DND-41 (cell line): ENCODE results near the gene ARFGEF3.

Source experiments
- EZH2 ChIP-seq: IDR thresholded peaks from 3 replicates; pipeline ENCODE4 v1.6.1; 2012; ENCODE audit warnings: borderline replicate concordance, low read depth, mild to moderate bottlenecking, moderate library complexity, low read length, inconsistent platforms; ENCODE audit not compliant: severe bottlenecking
- TF ChIP-seq, protein P1 (sequence below): IDR thresholded peaks from 2 replicates; pipeline ENCODE4 v1.5.1; 2012; ENCODE audit warnings: borderline replicate concordance, low read length, moderate library complexity, mild to moderate bottlenecking; ENCODE audit not compliant: poor library complexity, severe bottlenecking; ENCODE audit errors: extremely low read depth

DNA sequence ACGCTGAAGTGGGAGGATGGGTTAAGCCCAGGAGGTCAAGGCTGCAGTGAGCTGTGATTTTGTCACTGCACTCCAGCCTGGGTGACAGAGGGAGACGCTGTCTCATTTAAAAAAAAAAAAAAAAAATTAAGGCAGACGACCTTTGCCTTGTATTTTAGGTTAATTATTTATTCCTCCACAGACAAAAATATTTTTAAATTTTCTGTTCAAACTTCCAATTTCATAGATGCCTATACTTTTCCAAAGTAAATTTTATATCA, 209.6 kb downstream of the ARFGEF3 start:
- TF ChIP-seq, protein P1, sequence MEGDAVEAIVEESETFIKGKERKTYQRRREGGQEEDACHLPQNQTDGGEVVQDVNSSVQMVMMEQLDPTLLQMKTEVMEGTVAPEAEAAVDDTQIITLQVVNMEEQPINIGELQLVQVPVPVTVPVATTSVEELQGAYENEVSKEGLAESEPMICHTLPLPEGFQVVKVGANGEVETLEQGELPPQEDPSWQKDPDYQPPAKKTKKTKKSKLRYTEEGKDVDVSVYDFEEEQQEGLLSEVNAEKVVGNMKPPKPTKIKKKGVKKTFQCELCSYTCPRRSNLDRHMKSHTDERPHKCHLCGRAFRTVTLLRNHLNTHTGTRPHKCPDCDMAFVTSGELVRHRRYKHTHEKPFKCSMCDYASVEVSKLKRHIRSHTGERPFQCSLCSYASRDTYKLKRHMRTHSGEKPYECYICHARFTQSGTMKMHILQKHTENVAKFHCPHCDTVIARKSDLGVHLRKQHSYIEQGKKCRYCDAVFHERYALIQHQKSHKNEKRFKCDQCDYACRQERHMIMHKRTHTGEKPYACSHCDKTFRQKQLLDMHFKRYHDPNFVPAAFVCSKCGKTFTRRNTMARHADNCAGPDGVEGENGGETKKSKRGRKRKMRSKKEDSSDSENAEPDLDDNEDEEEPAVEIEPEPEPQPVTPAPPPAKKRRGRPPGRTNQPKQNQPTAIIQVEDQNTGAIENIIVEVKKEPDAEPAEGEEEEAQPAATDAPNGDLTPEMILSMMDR = no peak
- no peak for TF ChIP-seq EZH2
